ENCODE data around the gene HS2ST1. TPM values are rescaled to one million over a fixed set of nuclear protein-coding genes. Genes with fewer than 3 reads are reported as not detected.

HS2ST1 gene
- polyA plus RNA-seq, 2 of the 4 experiments (the other 2 are of a cell fraction) = 15.7 to 26.7 TPM

DNA sequence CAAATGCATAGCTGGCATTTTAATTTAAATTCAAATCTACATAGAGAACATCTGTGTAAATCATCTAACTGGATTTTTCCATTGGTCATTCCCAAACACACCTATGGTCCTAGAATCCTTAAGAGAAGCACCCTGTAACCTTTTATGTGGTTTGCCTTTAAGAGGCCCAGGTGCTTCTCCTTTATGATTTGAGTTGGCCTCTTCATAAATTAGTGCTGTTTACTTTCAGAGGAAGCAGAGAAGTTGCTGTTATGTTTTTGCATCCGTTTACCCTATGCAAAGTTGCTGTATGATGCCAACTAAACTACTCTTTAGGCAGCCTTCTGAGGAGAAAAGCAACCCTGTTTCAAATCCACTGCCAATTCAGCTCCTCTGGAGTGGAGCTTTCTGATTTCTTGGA, 193.8 kb downstream of the HS2ST1 start:
- ChIA-PET CTCF (interaction anchor here (0.7 to 0.8 kb wide), 2 partner anchors 14 to 23 kb away, joined by 3 read pairs; no protein-coding TSS in a partner anchor), POLR2A (no interaction called here)
- no peak overlapping the region for H3K4me3 ChIP-seq
- DNase-seq (ENCODE audit: low read depth in 1 of 2, low spot score in 1 of 2) (no peak), ATAC-seq (no peak), FAIRE-seq (no peak)
- H3K4me1 ChIP-seq = peaks cover 20% of the 10 kb centered on the region; the same call in 2 of the 3 replicates
- TF ChIP-seq HOXA7 (CRISPR knock-in tag; IDR thresholded peaks at IDR 0.05) (no peak), KDM1A (IDR thresholded peaks at IDR 0.05; ENCODE audit: low read depth) (no peak), CBX2 (IDR thresholded peaks at IDR 0.05; ENCODE audit: borderline replicate concordance, low read depth) (no peak), KDM5A (IDR thresholded peaks at IDR 0.05) (no peak)
- TF ChIP-seq, protein P1, sequence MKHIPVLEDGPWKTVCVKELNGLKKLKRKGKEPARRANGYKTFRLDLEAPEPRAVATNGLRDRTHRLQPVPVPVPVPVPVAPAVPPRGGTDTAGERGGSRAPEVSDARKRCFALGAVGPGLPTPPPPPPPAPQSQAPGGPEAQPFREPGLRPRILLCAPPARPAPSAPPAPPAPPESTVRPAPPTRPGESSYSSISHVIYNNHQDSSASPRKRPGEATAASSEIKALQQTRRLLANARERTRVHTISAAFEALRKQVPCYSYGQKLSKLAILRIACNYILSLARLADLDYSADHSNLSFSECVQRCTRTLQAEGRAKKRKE (CRISPR knock-in tag; IDR thresholded peaks at IDR 0.05; ENCODE audit: low read depth) = no peak
- no peaks in the 10 kb centered on the region for H3K9me3 ChIP-seq
- 75% methylated on average over 1 of the region's 1 CpG for WGBS (ENCODE audit: missing lambda C conversion rate)
- H3K27ac ChIP-seq = no peak overlapping the region
- no peak overlapping the region for H3K4me2 ChIP-seq

DNA sequence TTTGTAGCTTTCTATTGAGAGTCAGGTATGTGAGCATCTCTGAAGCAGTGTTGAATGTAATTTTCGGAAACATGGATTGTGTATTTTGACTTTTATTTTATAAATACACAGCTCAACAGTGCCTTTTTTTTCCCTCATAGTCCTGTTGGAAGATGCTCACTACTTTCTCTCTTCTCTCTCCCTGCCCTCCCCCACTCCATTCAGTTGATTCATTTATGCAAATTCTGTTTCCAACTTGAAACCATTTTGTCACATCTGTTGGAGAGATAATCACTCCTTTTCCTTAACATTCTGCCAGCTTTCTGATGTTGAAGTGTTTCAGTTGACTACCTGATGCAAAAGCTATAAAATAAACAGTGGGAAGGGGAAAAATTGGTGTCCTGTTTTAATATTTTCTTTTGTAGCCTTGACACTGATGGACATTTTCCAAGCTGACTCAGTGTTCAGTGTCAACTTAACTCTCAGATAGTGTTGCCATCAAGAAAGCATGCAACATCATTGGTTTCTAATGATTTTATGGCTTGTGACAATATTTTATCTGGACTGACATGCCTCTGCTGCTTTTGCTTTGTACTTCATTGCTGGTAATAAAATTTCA, 194.5 kb downstream of the HS2ST1 start:
- Histone ChIP-seq H3K27ac (no peak overlapping the region), H3K4me3 (no peak overlapping the region), H3K4me2 (no peak overlapping the region), H3K4me1 (peaks cover 16% of the 10 kb centered on the region; the same call in 2 of the 3 replicates), H3K9me3 (no peaks in the 10 kb centered on the region)
- no peak for DNase-seq (ENCODE audit: low read depth in 1 of 2, low spot score in 1 of 2)
- ChIA-PET POLR2A (no interaction called here), CTCF (interaction anchor here (0.7 kb wide), 1 partner anchor 13 kb away, joined by 3 read pairs; no protein-coding TSS in a partner anchor)
- FAIRE-seq = no peak
- ATAC-seq = no peak
- no peak for TF ChIP-seq PHF8 (IDR thresholded peaks at IDR 0.05; ENCODE audit: borderline replicate concordance, low read depth)
- no peak for TF ChIP-seq HOXB5 (CRISPR knock-in tag; IDR thresholded peaks at IDR 0.05)
- TF ChIP-seq ZNF302 (CRISPR knock-in tag; IDR thresholded peaks at IDR 0.05) = no peak
- TF ChIP-seq EHF (CRISPR knock-in tag; IDR thresholded peaks at IDR 0.05) = no peak
- WGBS (ENCODE audit: missing lambda C conversion rate) = 84% methylated on average over 1 of the region's 1 CpG

DNA sequence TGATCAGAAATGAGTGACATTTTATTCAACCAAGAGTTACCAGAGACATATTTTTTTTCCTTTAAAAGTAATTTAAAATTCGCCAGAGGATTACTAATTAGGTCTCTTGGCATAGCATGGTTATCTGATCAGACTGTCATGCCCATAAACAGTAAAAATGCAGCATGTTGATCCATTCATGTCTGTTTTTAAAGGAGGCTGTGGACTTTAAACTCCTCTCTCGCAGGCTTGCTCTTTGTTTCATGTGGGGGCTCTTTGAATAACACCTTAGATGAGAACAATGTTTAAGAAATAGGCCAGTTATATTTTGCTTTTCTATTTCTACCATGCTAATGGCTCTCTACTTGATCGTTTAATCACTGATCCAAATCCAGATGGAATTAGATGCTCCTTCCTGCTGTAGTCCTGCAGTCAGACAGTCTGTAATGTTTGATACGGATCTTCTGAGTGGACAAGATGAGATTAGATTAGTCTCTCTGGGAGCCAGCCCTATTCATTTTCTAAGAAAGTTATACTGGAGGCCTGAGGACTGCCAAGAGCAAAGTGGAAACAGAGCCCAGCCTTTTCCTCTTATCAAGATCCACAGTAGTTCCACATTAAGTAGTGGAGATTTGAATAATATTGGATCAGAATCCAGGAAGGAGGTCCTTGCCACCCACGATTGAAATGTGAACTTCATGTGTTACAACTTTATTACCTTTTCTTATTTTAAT, 197.4 kb downstream of the HS2ST1 start:
- no peak overlapping the region for H3K4me2 ChIP-seq
- H3K4me1 ChIP-seq = no peaks in the 10 kb centered on the region
- FAIRE-seq = no peak
- no peak for DNase-seq (ENCODE audit: low read depth in 1 of 2, low spot score in 1 of 2)
- WGBS (ENCODE audit: missing lambda C conversion rate) = 79% methylated on average over 5 of the region's 5 CpGs
- H3K4me3 ChIP-seq = no peak overlapping the region
- ATAC-seq = no peak
- H3K9me3 ChIP-seq = no peaks in the 10 kb centered on the region
- H3K27ac ChIP-seq = no peak overlapping the region
- CTCF ChIA-PET = no interaction called here
- no peak for TF ChIP-seq MYC (IDR thresholded peaks at IDR 0.05; ENCODE audit: borderline replicate concordance, low read length)
- no peak for TF ChIP-seq SMC3 (IDR thresholded peaks at IDR 0.05)
- TF ChIP-seq HDAC2 (IDR thresholded peaks at IDR 0.05) = no peak
- TF ChIP-seq, protein P2, sequence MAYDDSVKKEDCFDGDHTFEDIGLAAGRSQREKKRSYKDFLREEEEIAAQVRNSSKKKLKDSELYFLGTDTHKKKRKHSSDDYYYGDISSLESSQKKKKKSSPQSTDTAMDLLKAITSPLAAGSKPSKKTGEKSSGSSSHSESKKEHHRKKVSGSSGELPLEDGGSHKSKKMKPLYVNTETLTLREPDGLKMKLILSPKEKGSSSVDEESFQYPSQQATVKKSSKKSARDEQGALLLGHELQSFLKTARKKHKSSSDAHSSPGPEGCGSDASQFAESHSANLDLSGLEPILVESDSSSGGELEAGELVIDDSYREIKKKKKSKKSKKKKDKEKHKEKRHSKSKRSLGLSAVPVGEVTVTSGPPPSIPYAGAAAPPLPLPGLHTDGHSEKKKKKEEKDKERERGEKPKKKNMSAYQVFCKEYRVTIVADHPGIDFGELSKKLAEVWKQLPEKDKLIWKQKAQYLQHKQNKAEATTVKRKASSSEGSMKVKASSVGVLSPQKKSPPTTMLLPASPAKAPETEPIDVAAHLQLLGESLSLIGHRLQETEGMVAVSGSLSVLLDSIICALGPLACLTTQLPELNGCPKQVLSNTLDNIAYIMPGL (CRISPR knock-in tag; IDR thresholded peaks at IDR 0.05; ENCODE audit: borderline replicate concordance) = no peak
- no peak for TF ChIP-seq FOSL2 (IDR thresholded peaks at IDR 0.05)
- TF ChIP-seq FOSL2 (CRISPR knock-in tag; IDR thresholded peaks at IDR 0.05) = no peak
- no peak for TF ChIP-seq POLR2AphosphoS2 (conservative IDR thresholded peaks at IDR 0.05; ENCODE audit: low read length)
- TF ChIP-seq CHD2 (IDR thresholded peaks at IDR 0.05; ENCODE audit: low read length, partially characterized antibody) = no peak
- no peak for TF ChIP-seq EP300 (IDR thresholded peaks at IDR 0.05)
- no peak for TF ChIP-seq CBX8 (IDR thresholded peaks at IDR 0.05)
- TF ChIP-seq CHD4 (IDR thresholded peaks at IDR 0.05; ENCODE audit: borderline replicate concordance) = no peak
- no peak for TF ChIP-seq KDM5A (IDR thresholded peaks at IDR 0.05)
- TF ChIP-seq, protein P3, sequence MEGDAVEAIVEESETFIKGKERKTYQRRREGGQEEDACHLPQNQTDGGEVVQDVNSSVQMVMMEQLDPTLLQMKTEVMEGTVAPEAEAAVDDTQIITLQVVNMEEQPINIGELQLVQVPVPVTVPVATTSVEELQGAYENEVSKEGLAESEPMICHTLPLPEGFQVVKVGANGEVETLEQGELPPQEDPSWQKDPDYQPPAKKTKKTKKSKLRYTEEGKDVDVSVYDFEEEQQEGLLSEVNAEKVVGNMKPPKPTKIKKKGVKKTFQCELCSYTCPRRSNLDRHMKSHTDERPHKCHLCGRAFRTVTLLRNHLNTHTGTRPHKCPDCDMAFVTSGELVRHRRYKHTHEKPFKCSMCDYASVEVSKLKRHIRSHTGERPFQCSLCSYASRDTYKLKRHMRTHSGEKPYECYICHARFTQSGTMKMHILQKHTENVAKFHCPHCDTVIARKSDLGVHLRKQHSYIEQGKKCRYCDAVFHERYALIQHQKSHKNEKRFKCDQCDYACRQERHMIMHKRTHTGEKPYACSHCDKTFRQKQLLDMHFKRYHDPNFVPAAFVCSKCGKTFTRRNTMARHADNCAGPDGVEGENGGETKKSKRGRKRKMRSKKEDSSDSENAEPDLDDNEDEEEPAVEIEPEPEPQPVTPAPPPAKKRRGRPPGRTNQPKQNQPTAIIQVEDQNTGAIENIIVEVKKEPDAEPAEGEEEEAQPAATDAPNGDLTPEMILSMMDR (IDR thresholded peaks at IDR 0.05) = no peak
- POLR2A ChIA-PET = no interaction called here
